ENCODE measurements around the gene SUGP1.
A peak's percentile ranks its signal among the peaks of the same experiment; 100 is the strongest.
"Not testable (repeated sequence)": the region's sequence is repeated elsewhere in the genome, so short reads cannot be mapped to it uniquely, and the experiment has no call there.

Gene SUGP1

GRCh38 chr19:19320361-19321140, at the start of gene SUGP1, which contains the start of gene MAU2:
Gene SUGP1 (minus strand): TSS chr19:19320509. CDS start chr19:19320496, 13 bp downstream.
Gene MAU2 (plus strand): TSS chr19:19320829. CDS start chr19:19320860, 31 bp downstream.
- DNase-seq, result peak; percentile 92

GRCh38 chr19:19368087-19368486, 47.8 kb upstream of the SUGP1 start:
- no peak for DNase-seq

GRCh38 chr19:19366434-19367396, 46.4 kb upstream of the SUGP1 start:
- DNase-seq, result peak; percentile 60

- no peak for DNase-seq
Measured at GRCh38 chr19:19362075-19362474, 41.8 kb upstream of the SUGP1 start.

GRCh38 chr19:19361075-19361594, 40.8 kb upstream of the SUGP1 start:
- peak; percentile 41 for DNase-seq

- no peak for DNase-seq
Measured at GRCh38 chr19:19356901-19357566, 36.7 kb upstream of the SUGP1 start.

GRCh38 chr19:19356500-19356899, 36.2 kb upstream of the SUGP1 start:
- no peak for DNase-seq

- DNase-seq, result no peak
Measured at GRCh38 chr19:19355606-19356139, 35.4 kb upstream of the SUGP1 start.

GRCh38 chr19:19354932-19355331, 34.6 kb upstream of the SUGP1 start:
- DNase-seq, result no peak

GRCh38 chr19:19354007-19354406, 33.7 kb upstream of the SUGP1 start:
- DNase-seq, result no peak

- DNase-seq, result no peak
Measured at GRCh38 chr19:19352823-19353222, 32.5 kb upstream of the SUGP1 start.

GRCh38 chr19:19350756-19351155, 30.4 kb upstream of the SUGP1 start:
- DNase-seq, result not testable (repeated sequence)

GRCh38 chr19:19349365-19349764, 29.1 kb upstream of the SUGP1 start:
- no peak for DNase-seq

GRCh38 chr19:19348266-19348665, 28.0 kb upstream of the SUGP1 start:
- no peak for DNase-seq

- no peak for DNase-seq
Measured at GRCh38 chr19:19347401-19348110, 27.2 kb upstream of the SUGP1 start.

- DNase-seq, result no peak
Measured at GRCh38 chr19:19345970-19346369, 25.7 kb upstream of the SUGP1 start.

- no peak for DNase-seq
Measured at GRCh38 chr19:19345232-19345631, 24.9 kb upstream of the SUGP1 start.

- no peak for DNase-seq
Measured at GRCh38 chr19:19343762-19344161, 23.5 kb upstream of the SUGP1 start.

- DNase-seq, result no peak
Measured at GRCh38 chr19:19343016-19343362, 22.7 kb upstream of the SUGP1 start.

GRCh38 chr19:19342086-19343015, 22.0 kb upstream of the SUGP1 start:
- peak; percentile 6 for DNase-seq

- no peak for DNase-seq
Measured at GRCh38 chr19:19341026-19341425, 20.7 kb upstream of the SUGP1 start.

All from NCI-H748 treated with DMSO at 0.1 percent for 48 hours (cell line).